GM12891 (cell line): ENCODE measurements around the gene ACAD9.
"Not testable (repeated sequence)": the region's sequence is repeated elsewhere in the genome, so short reads cannot be mapped to it uniquely, and the experiment has no call there.

Experiments used
- PAX5 ChIP-seq: IDR thresholded peaks from 2 replicates; pipeline ENCODE4 v1.6.1; 2011; ENCODE audit warnings: low read length, moderate library complexity, mild to moderate bottlenecking; ENCODE audit not compliant: insufficient read depth, severe bottlenecking
- POLR2A ChIP-seq: IDR thresholded peaks from 2 replicates; pipeline ENCODE4 v1.6.1; 2011; ENCODE audit warnings: low read depth, low read length, control low read depth
- POLR2AphosphoS5 ChIP-seq: IDR thresholded peaks from 2 replicates; pipeline ENCODE4 v1.6.1; 2011; ENCODE audit warnings: low read depth, low read length, control low read depth

GRCh38 chr3:128829925-128830625 is 49.3 kb upstream of the ACAD9 start:
- TF ChIP-seq POLR2A, PAX5, POLR2AphosphoS5: not testable (repeated sequence)
